Mammary epithelial cell (primary cell): Measurements from ENCODE around the gene FAM110A.
"Not testable (repeated sequence)": the region's sequence is repeated elsewhere in the genome, so short reads cannot be mapped to it uniquely, and the experiment has no call there.

Experiments
- CTCF ChIP-seq, 2 donors: IDR thresholded peaks in 1 of 2; conservative IDR thresholded peaks in 1 of 2; 2 replicates each; pipeline ENCODE4 v1.5.1; 2011 to 2012; ENCODE audit warnings: inconsistent platforms in 2 of 2, low read length in 2 of 2, mild to moderate bottlenecking in 2 of 2, control low read depth in 1 of 2, low read depth in 1 of 2; ENCODE audit not compliant: insufficient read depth in 1 of 2; ENCODE audit errors: extremely low read depth in 1 of 2
- EZH2 ChIP-seq: IDR thresholded peaks from 2 replicates; pipeline ENCODE4 v1.6.1; 2012; ENCODE audit warnings: low read length, inconsistent platforms, borderline replicate concordance

- TF ChIP-seq CTCF (conservative IDR thresholded peaks at IDR 0.05 in 1 of 2, IDR thresholded peaks at IDR 0.05 in 1 of 2; ENCODE audit: extremely low read depth in 1 of 2, insufficient read depth in 1 of 2, low read depth in 1 of 2, low read length in 2 of 2); EZH2: not testable (repeated sequence)
Observed at GRCh38 chr20:892371-892770, 58.9 kb downstream of the FAM110A start.
